HCT116 (cell line): ENCODE measurements around the gene MYBPC1. TPM values are rescaled to one million over a fixed set of nuclear protein-coding genes. Genes with fewer than 3 reads are reported as not detected.

ENCODE experiments used
- ATAC-seq: fragments of 200-7000 bp; cut with Tn5 transposase; 2 replicates; pipeline ENCODE4 v1.9.1; 2020; ENCODE audit warnings: mild to moderate bottlenecking, moderate library complexity
- BruUV-seq: library from RNA; stranded (reverse); fragments of 400-500 nt; replicated peaks from 2 replicates; lab custom pipeline; 2021; lab: Mats Ljungman, UMichigan
- CTCF ChIA-PET: fragments of 300-600 bp; sonication (Branson Sonifier 250); formaldehyde crosslinking; loops from one replicate; lab custom pipeline; 2021; ENCODE audit warnings: antibody characterized with exemption; lab: Charles Lee
- POLR2A ChIA-PET: fragments of 300-600, 350-600 bp; sonication (Branson Sonifier 250); formaldehyde crosslinking; loops from one replicate; lab custom pipeline; 2021; ENCODE audit warnings: antibody characterized with exemption; lab: Charles Lee
- RAD21 ChIA-PET, 2 experiments: fragments of 300-600 bp; sonication (Branson Sonifier 250); formaldehyde crosslinking; loops; one replicate each; lab custom pipeline; 2023; ENCODE audit warnings: low total read pairs in 2 of 2; ENCODE audit not compliant: uncharacterized antibody in 2 of 2, unreplicated experiment in 2 of 2, low non-redundant PET in 1 of 2; lab: Charles Lee
- DNase-seq: peaks from one replicate; pipeline ENCODE4 v3.0.0-alpha.2; 2010; ENCODE audit warnings: low read depth, low spot score
- H2AFZ ChIP-seq: fragments of 200-600 bp; shearing (Covaris generic), sonication (generic); 2 replicates; pipeline ENCODE4 v1.6.1; 2017; ENCODE audit warnings: low read depth, mixed run types, mixed read lengths, antibody characterized with exemption, low read length; ENCODE audit not compliant: poor library complexity, severe bottlenecking
- H3K27ac ChIP-seq: 2 replicates; pipeline ENCODE4 v1.5.1; 2012; ENCODE audit warnings: low read depth, low read length
- H3K27me3 ChIP-seq: fragments of 200-600 bp; sonication (generic); 2 replicates; pipeline ENCODE4 v1.6.1; 2016; ENCODE audit warnings: mixed run types, low read length, mixed read lengths; ENCODE audit not compliant: insufficient read depth
- H3K36me3 ChIP-seq, 2 experiments: fragments of 200-500 bp in 1 of 2; fragments of 200-600 bp in 1 of 2; sonication (Bioruptor generic) in 1 of 2; sonication (generic) in 1 of 2; 2 replicates each; pipeline versions ENCODE4 v1.5.1 to v1.6.1; 2014 to 2016; ENCODE audit warnings: low read length in 2 of 2, inconsistent platforms in 1 of 2, mixed read lengths in 1 of 2, mixed run types in 1 of 2; ENCODE audit not compliant: insufficient read depth in 2 of 2, control insufficient read depth in 1 of 2
- H3K4me1 ChIP-seq, 2 experiments: fragments of 200-600 bp in 1 of 2; sonication (generic) in 1 of 2; 2 replicates each; pipeline versions ENCODE4 v1.5.1 to v1.6.1; 2012 to 2017; ENCODE audit warnings: low read length in 2 of 2, inconsistent platforms in 1 of 2, mild to moderate bottlenecking in 1 of 2, mixed read lengths in 1 of 2, mixed run types in 1 of 2, moderate library complexity in 1 of 2; ENCODE audit not compliant: insufficient read depth in 2 of 2, control insufficient read depth in 1 of 2
- H3K4me2 ChIP-seq: fragments of 200-600 bp; sonication (generic); 2 replicates; pipeline ENCODE4 v1.6.1; 2017; ENCODE audit warnings: mixed run types, low read length, mixed read lengths
- H3K4me3 ChIP-seq, 2 experiments: fragments of 200-600 bp in 1 of 2; sonication (generic) in 1 of 2; replicated peaks in 1 of 2; 2 replicates each; pipeline ENCODE4 v1.5.1; 2011 to 2016; ENCODE audit warnings: low read length in 2 of 2, control low read depth in 1 of 2, low read depth in 1 of 2, mild to moderate bottlenecking in 1 of 2, mixed read lengths in 1 of 2, mixed run types in 1 of 2
- H3K79me2 ChIP-seq: fragments of 200-600 bp; sonication (generic); 2 replicates; pipeline ENCODE4 v1.6.1; 2017; ENCODE audit warnings: mild to moderate bottlenecking, mixed run types, low read length, moderate library complexity, mixed read lengths; ENCODE audit not compliant: insufficient read depth
- H3K9ac ChIP-seq: fragments of 200-600 bp; sonication (generic); 2 replicates; pipeline ENCODE4 v1.6.1; 2016; ENCODE audit warnings: low read length, mixed read lengths
- H3K9me2 ChIP-seq: fragments of 200-600 bp; sonication (generic), shearing (Covaris generic); 2 replicates; pipeline ENCODE4 v1.6.1; 2017; ENCODE audit warnings: mixed run types, mild to moderate bottlenecking, moderate library complexity; ENCODE audit not compliant: insufficient read depth
- H3K9me3 ChIP-seq, 2 experiments: fragments of 200-500 bp in 1 of 2; fragments of 200-600 bp in 1 of 2; sonication (Bioruptor generic) in 1 of 2; sonication (generic) in 1 of 2; 2 replicates each; pipeline ENCODE4 v1.6.1; 2014 to 2017; ENCODE audit warnings: low read length in 2 of 2, mixed read lengths in 2 of 2, inconsistent platforms in 1 of 2, low read depth in 1 of 2, mild to moderate bottlenecking in 1 of 2, mixed run types in 1 of 2, moderate library complexity in 1 of 2; ENCODE audit not compliant: control insufficient read depth in 1 of 2, insufficient read depth in 1 of 2
- H4K20me1 ChIP-seq: fragments of 200-600 bp; sonication (generic), shearing (Covaris generic); 2 replicates; pipeline ENCODE4 v1.6.1; 2017; ENCODE audit warnings: mixed run types, mild to moderate bottlenecking, moderate library complexity; ENCODE audit not compliant: insufficient read depth
- CEBPB ChIP-seq: IDR thresholded peaks from 2 replicates; pipeline ENCODE4 v1.6.1; 2012; ENCODE audit warnings: low read depth
- FOSL1 ChIP-seq: IDR thresholded peaks from 2 replicates; pipeline ENCODE4 v1.6.1; 2012; ENCODE audit warnings: low read depth
- POLR2AphosphoS5 ChIP-seq: IDR thresholded peaks from 2 replicates; pipeline ENCODE4 v1.6.1; 2011; ENCODE audit warnings: mild to moderate bottlenecking, low read depth, low read length, moderate library complexity
- intact Hi-C: fragments of 100-400 bp; cut with micrococcal nuclease; formaldehyde crosslinking; loops from 2 replicates; pipeline ENCODE4 v1.10.0; 2022
- total RNA-seq: library from RNA; stranded (reverse); gene quantifications from one replicate; pipeline ENCODE4 v1.2.1, GENCODE V29; 2021; ENCODE audit not compliant: unreplicated experiment
- TF ChIP-seq, protein P1 (sequence below): IDR thresholded peaks from 2 replicates; pipeline ENCODE4 v1.6.1; 2012; ENCODE audit warnings: low read depth
- TF ChIP-seq, protein P2 (sequence below): IDR thresholded peaks from 2 replicates; pipeline ENCODE4 v1.6.1; 2012

The MYBPC1 gene
- total RNA-seq, 1 experiment from 2014 or later: not detected

- peaks cover 61% of the 10 kb centered on the region for H3K79me2 ChIP-seq
- H3K4me2 ChIP-seq: no peak overlapping the region
- DNase-seq (no peak), ATAC-seq (no peak)
- no peak overlapping the region for H3K27ac ChIP-seq
- no TSS peak for BruUV-seq
- POLR2A ChIA-PET: no interaction called here
- TF ChIP-seq, protein P1, sequence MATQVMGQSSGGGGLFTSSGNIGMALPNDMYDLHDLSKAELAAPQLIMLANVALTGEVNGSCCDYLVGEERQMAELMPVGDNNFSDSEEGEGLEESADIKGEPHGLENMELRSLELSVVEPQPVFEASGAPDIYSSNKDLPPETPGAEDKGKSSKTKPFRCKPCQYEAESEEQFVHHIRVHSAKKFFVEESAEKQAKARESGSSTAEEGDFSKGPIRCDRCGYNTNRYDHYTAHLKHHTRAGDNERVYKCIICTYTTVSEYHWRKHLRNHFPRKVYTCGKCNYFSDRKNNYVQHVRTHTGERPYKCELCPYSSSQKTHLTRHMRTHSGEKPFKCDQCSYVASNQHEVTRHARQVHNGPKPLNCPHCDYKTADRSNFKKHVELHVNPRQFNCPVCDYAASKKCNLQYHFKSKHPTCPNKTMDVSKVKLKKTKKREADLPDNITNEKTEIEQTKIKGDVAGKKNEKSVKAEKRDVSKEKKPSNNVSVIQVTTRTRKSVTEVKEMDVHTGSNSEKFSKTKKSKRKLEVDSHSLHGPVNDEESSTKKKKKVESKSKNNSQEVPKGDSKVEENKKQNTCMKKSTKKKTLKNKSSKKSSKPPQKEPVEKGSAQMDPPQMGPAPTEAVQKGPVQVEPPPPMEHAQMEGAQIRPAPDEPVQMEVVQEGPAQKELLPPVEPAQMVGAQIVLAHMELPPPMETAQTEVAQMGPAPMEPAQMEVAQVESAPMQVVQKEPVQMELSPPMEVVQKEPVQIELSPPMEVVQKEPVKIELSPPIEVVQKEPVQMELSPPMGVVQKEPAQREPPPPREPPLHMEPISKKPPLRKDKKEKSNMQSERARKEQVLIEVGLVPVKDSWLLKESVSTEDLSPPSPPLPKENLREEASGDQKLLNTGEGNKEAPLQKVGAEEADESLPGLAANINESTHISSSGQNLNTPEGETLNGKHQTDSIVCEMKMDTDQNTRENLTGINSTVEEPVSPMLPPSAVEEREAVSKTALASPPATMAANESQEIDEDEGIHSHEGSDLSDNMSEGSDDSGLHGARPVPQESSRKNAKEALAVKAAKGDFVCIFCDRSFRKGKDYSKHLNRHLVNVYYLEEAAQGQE: no peak
- TF ChIP-seq POLR2AphosphoS5 (no peak), FOSL1 (no peak), CEBPB (no peak)
- TF ChIP-seq, protein P2, sequence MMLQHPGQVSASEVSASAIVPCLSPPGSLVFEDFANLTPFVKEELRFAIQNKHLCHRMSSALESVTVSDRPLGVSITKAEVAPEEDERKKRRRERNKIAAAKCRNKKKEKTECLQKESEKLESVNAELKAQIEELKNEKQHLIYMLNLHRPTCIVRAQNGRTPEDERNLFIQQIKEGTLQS: no peak
- no peak overlapping the region for H3K4me3 ChIP-seq
- H4K20me1 ChIP-seq: peaks cover 6% of the 10 kb centered on the region; the same call in 1 of the 2 replicates
- H3K9ac ChIP-seq: no peak overlapping the region
- no peak overlapping the region for H2AFZ ChIP-seq
- H3K9me3 ChIP-seq: no peaks in the 10 kb centered on the region
- intact Hi-C loops: no loop called here
- no peaks in the 10 kb centered on the region for H3K36me3 ChIP-seq
- H3K27me3 ChIP-seq: no peaks in the 10 kb centered on the region
- H3K9me2 ChIP-seq: no peaks in the 10 kb centered on the region
- H3K4me1 ChIP-seq: no peaks in the 10 kb centered on the region
- CTCF ChIA-PET: interaction anchor here (1.2 kb wide), 1 partner anchor 44 kb away, joined by 3 read pairs; no protein-coding TSS in a partner anchor
- RAD21 ChIA-PET: no interaction called here
Observed at GRCh38 chr12:101714877-101715444, 120.2 kb downstream of the MYBPC1 start.
